IPS-18a (cell line): ENCODE results near the gene INPP5A.

Experiments
- H3K27ac ChIP-seq: one replicate; pipeline ENCODE4 v1.5.1; 2013; ENCODE audit warnings: low read length
- H3K27me3 ChIP-seq: one replicate; pipeline ENCODE4 v1.6.1; 2013; ENCODE audit warnings: mild to moderate bottlenecking, low read length; ENCODE audit not compliant: control insufficient read depth, insufficient read depth
- H3K36me3 ChIP-seq: one replicate; pipeline ENCODE4 v1.6.1; 2013; ENCODE audit warnings: low read depth, low read length; ENCODE audit not compliant: control insufficient read depth
- H3K4me1 ChIP-seq: one replicate; pipeline ENCODE4 v1.6.1; 2013; ENCODE audit warnings: low read depth, low read length; ENCODE audit not compliant: control insufficient read depth
- H3K4me3 ChIP-seq: one replicate; pipeline ENCODE4 v1.5.1; 2013; ENCODE audit warnings: low read length
- H3K9ac ChIP-seq: one replicate; pipeline ENCODE4 v1.6.1; 2013; ENCODE audit warnings: mild to moderate bottlenecking, low read length, moderate library complexity
- H3K9me3 ChIP-seq: one replicate; pipeline ENCODE4 v1.6.1; 2013; ENCODE audit warnings: low read depth, low read length; ENCODE audit not compliant: control insufficient read depth

INPP5A gene

GRCh38 chr10:132515811-132516726, 21.5 kb upstream of the INPP5A start:
- H3K9me3 ChIP-seq = no peaks in the 10 kb centered on the region
- H3K4me1 ChIP-seq = peaks cover 23% of the 10 kb centered on the region
- no peak overlapping the region for H3K27ac ChIP-seq
- H3K9ac ChIP-seq = no peak overlapping the region
- H3K4me3 ChIP-seq = no peak overlapping the region
- peaks cover 42% of the 10 kb centered on the region for H3K27me3 ChIP-seq
- H3K36me3 ChIP-seq = no peaks in the 10 kb centered on the region

DNA sequence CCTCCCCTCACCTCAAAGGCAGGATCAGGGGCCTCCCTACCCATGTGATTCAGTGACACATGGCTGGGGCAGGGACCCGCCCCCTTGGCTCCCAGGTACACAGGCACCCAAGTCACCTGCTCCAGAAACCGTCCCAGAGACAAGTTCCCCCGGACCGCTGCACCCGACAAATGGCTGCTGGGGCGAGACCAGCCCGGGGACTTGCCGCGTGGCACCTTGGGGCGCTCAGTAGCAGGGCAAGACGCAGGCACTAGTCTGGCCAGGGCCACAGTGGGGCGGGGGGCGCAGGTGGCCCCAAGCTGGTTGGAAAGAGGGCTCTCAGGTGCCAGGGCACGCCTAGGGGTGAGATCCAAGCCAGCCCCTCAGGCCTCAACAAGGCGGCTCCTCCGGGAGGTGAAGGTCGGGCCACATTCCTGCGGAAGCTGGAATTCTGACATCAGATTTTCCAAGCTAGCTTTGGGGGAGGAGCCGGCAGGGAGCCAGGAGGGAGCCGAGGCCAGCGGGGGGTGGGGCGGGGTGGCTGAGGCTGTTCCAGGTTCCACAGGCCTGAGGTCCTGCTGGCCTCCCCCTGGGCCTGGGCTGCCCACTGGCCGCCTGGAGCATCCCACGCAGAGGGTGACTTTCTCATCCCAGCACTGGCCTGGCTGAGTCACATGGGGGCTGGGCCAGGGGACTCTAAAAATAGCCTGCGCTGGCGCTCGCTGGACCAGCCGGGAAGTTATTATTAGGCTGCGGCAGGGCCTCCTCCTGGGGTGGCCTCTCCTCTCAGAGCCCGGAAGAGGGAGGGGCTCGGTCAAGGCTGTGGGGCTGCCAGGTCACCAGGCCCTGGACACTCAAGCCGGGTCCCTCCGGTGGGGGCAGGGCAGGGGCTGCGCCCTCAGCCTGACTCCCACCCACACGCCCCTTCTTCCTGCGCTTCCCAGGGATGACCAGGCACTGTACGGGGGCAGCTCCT, 20.5 kb upstream of the INPP5A start:
- H3K4me1 ChIP-seq = peaks cover 23% of the 10 kb centered on the region
- peaks cover 43% of the 10 kb centered on the region for H3K27me3 ChIP-seq
- no peaks in the 10 kb centered on the region for H3K9me3 ChIP-seq
- H3K27ac ChIP-seq = no peak overlapping the region
- peak overlapping the region; percentile 27 for H3K9ac ChIP-seq
- H3K36me3 ChIP-seq = no peaks in the 10 kb centered on the region
- H3K4me3 ChIP-seq = peak overlapping the region; percentile 70

GRCh38 chr10:132517951-132518521, 19.6 kb upstream of the INPP5A start:
- Histone ChIP-seq H3K4me1 (peaks cover 23% of the 10 kb centered on the region), H3K9me3 (no peaks in the 10 kb centered on the region), H3K27ac (no peak overlapping the region), H3K9ac (no peak overlapping the region), H3K27me3 (peaks cover 43% of the 10 kb centered on the region), H3K36me3 (no peaks in the 10 kb centered on the region), H3K4me3 (peak overlapping the region; percentile 70)

GRCh38 chr10:132518572-132519381, 18.8 kb upstream of the INPP5A start:
- Histone ChIP-seq H3K4me3 (peak overlapping the region; percentile 70), H3K27me3 (peaks cover 43% of the 10 kb centered on the region), H3K9me3 (no peaks in the 10 kb centered on the region), H3K36me3 (no peaks in the 10 kb centered on the region), H3K4me1 (peaks cover 23% of the 10 kb centered on the region), H3K9ac (peak overlapping the region; percentile 30), H3K27ac (no peak overlapping the region)

GRCh38 chr10:132519382-132520176, 18.0 kb upstream of the INPP5A start:
- Histone ChIP-seq H3K27me3 (peaks cover 43% of the 10 kb centered on the region), H3K9ac (no peak overlapping the region), H3K4me1 (peaks cover 23% of the 10 kb centered on the region), H3K9me3 (no peaks in the 10 kb centered on the region), H3K27ac (no peak overlapping the region), H3K4me3 (peak overlapping the region; percentile 70), H3K36me3 (no peaks in the 10 kb centered on the region)

- Histone ChIP-seq H3K9ac (no peak overlapping the region), H3K27me3 (peaks cover 43% of the 10 kb centered on the region), H3K27ac (no peak overlapping the region), H3K4me3 (no peak overlapping the region), H3K4me1 (peaks cover 23% of the 10 kb centered on the region), H3K9me3 (no peaks in the 10 kb centered on the region), H3K36me3 (no peaks in the 10 kb centered on the region)
These were observed 17.3 kb upstream of the INPP5A start for GRCh38 chr10:132520177-132520811.

- Histone ChIP-seq H3K9me3 (no peaks in the 10 kb centered on the region), H3K9ac (no peak overlapping the region), H3K4me1 (peaks cover 23% of the 10 kb centered on the region), H3K36me3 (no peaks in the 10 kb centered on the region), H3K27me3 (peaks cover 43% of the 10 kb centered on the region), H3K4me3 (no peak overlapping the region), H3K27ac (no peak overlapping the region)
These were observed 16.5 kb upstream of the INPP5A start for GRCh38 chr10:132521041-132521465.

GRCh38 chr10:132521466-132522102, 16.0 kb upstream of the INPP5A start:
- Histone ChIP-seq H3K4me1 (peaks cover 20% of the 10 kb centered on the region), H3K27ac (no peak overlapping the region), H3K27me3 (peaks cover 39% of the 10 kb centered on the region), H3K9ac (no peak overlapping the region), H3K4me3 (no peak overlapping the region), H3K9me3 (no peaks in the 10 kb centered on the region), H3K36me3 (no peaks in the 10 kb centered on the region)

DNA sequence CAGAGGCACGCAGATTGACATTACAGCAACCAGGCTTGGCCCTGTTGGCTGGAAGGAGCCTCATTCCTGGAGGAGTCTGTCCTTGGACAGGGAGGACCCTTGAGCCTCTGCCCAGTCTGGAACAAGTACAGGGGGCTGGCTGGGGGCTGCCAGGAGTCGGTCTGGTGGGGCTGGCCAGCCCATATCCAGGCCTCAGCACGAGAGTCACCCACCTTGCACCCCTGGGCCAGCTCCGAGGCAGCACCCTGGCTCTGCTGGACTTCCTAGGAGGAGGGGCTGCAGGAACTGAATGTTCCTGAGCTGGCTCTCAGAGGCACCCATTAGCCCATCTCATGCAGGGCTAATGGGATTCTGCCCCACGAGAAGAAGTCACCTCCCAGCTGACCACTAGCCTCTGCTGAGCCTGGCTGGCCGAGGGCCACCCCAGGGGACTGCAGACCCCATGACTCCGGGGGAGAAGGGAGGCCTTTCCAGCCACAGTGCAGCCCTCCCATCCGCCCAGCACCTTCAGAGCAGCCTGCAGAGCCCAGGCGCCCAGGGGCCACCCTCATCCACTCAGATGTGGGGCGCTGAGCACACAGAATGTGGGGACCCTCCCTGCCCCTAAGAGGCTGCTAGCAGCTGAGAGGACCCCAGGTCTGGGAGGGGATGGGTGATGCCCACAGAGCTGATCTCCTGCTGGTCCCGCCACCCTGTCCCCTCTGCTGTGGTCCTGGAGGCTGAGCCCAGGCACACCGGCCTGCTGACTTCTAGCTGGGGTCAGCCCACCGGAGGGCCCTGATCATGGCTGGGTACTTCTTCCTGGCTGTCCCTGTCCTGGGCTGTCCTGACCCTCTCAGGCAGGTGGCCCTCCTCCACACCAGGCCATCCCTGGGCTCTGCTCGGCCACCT, 14.8 kb upstream of the INPP5A start:
- H3K36me3 ChIP-seq = no peaks in the 10 kb centered on the region
- no peak overlapping the region for H3K9ac ChIP-seq
- H3K27ac ChIP-seq = no peak overlapping the region
- no peak overlapping the region for H3K4me3 ChIP-seq
- H3K27me3 ChIP-seq = peaks cover 34% of the 10 kb centered on the region
- no peaks in the 10 kb centered on the region for H3K9me3 ChIP-seq
- peaks cover 9% of the 10 kb centered on the region for H3K4me1 ChIP-seq
